ENCODE measurements around the gene TEAD4. TPM values are rescaled to one million over a fixed set of nuclear protein-coding genes. Genes with fewer than 3 reads are reported as not detected.

TEAD4 gene
- total RNA-seq, 2 donors from 2014 or later = 35.7 to 82.5 TPM

DNA sequence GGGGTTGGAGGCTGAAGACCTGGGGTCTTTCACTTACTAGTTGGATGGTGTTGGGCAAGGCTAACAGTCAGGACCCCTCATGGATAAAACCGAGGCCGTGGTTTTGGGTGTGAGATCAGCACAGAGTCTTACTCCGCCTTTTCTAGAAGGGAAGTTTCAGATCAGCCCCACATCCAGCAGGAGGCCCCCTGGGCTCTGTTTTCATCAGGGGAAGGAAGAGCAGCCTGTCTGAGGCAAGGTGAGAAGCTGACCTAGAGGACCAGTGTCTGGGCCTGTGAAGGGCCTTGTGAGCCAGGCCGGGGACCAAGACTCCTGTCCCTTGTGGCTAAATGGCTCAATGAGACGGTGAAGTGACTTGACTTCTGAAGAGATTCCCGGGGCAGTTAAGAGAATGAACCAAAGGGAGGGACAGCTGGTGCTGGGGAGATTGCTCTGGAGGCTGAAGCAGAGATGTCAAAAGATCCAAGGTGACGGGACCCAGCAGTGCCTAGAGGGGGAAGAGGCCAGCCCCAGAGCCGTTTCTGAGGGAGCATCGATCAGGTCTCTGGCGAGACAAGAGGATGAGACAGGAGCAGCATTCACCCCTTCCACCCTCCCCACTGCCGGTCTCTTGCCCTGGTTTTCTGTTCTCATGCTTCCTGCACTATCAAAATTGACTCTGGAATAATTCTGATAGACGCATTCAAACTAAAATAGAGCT, 77.9 kb downstream of the TEAD4 start:
- Histone ChIP-seq H3K9ac (ENCODE audit: extremely low read depth, low read length, poor library complexity, severe bottlenecking) (no peak overlapping the region), H3K4me3 (ENCODE audit: low read length) (no peak overlapping the region), H3K27ac (ENCODE audit: low read depth, low read length) (no peak overlapping the region), H3K4me1 (ENCODE audit: control insufficient read depth, insufficient read depth, low read length) (peaks cover 3% of the 10 kb centered on the region), H3K36me3 (ENCODE audit: control insufficient read depth, insufficient read depth, low read length) (peaks cover 23% of the 10 kb centered on the region), H3K27me3 (ENCODE audit: control insufficient read depth, insufficient read depth, low read length, poor library complexity, severe bottlenecking) (no peaks in the 10 kb centered on the region), H3K9me3 (ENCODE audit: control insufficient read depth, low read length) (no peaks in the 10 kb centered on the region)
- H3K4me1 Mint-ChIP-seq = peaks cover 17% of the 10 kb centered on the region
- no peaks in the 10 kb centered on the region for H3K9me3 Mint-ChIP-seq
- TF ChIP-seq, protein P1, sequence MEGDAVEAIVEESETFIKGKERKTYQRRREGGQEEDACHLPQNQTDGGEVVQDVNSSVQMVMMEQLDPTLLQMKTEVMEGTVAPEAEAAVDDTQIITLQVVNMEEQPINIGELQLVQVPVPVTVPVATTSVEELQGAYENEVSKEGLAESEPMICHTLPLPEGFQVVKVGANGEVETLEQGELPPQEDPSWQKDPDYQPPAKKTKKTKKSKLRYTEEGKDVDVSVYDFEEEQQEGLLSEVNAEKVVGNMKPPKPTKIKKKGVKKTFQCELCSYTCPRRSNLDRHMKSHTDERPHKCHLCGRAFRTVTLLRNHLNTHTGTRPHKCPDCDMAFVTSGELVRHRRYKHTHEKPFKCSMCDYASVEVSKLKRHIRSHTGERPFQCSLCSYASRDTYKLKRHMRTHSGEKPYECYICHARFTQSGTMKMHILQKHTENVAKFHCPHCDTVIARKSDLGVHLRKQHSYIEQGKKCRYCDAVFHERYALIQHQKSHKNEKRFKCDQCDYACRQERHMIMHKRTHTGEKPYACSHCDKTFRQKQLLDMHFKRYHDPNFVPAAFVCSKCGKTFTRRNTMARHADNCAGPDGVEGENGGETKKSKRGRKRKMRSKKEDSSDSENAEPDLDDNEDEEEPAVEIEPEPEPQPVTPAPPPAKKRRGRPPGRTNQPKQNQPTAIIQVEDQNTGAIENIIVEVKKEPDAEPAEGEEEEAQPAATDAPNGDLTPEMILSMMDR (conservative IDR thresholded peaks at IDR 0.05) = no peak
- no peak for DNase-seq
- no peak overlapping the region for H3K4me3 Mint-ChIP-seq
- peak overlapping the region; percentile 72 for H3K27ac Mint-ChIP-seq
- WGBS, 2 experiments (ENCODE audit: insufficient coverage in 1 of 2, insufficient read length in 1 of 2) = 92 to 95% methylated on average over 7 to 12 of the region's 12 CpGs
- H3K36me3 Mint-ChIP-seq (ENCODE audit: low read depth) = peaks cover 33% of the 10 kb centered on the region
- no peaks in the 10 kb centered on the region for H3K27me3 Mint-ChIP-seq (ENCODE audit: insufficient read depth)

- Mint-ChIP-seq H3K9me3 (no peaks in the 10 kb centered on the region), H3K4me3 (no peak overlapping the region), H3K4me1 (peaks cover 17% of the 10 kb centered on the region), H3K27ac (peak overlapping the region; percentile 37), H3K27me3 (ENCODE audit: insufficient read depth) (no peaks in the 10 kb centered on the region), H3K36me3 (ENCODE audit: low read depth) (peaks cover 33% of the 10 kb centered on the region)
- Histone ChIP-seq H3K4me1 (ENCODE audit: control insufficient read depth, insufficient read depth, low read length) (peaks cover 5% of the 10 kb centered on the region), H3K4me3 (ENCODE audit: low read length) (no peak overlapping the region), H3K36me3 (ENCODE audit: control insufficient read depth, insufficient read depth, low read length) (peaks cover 29% of the 10 kb centered on the region), H3K27me3 (ENCODE audit: control insufficient read depth, insufficient read depth, low read length, poor library complexity, severe bottlenecking) (no peaks in the 10 kb centered on the region), H3K27ac (ENCODE audit: low read depth, low read length) (no peak overlapping the region), H3K9me3 (ENCODE audit: control insufficient read depth, low read length) (no peaks in the 10 kb centered on the region), H3K9ac (ENCODE audit: extremely low read depth, low read length, poor library complexity, severe bottlenecking) (no peak overlapping the region)
- DNase-seq = no peak
- TF ChIP-seq, protein P1 (conservative IDR thresholded peaks at IDR 0.05) = no peak
- WGBS, 2 experiments (ENCODE audit: insufficient coverage in 1 of 2, insufficient read length in 1 of 2) = 85 to 96% methylated on average over 6 to 7 of the region's 7 CpGs
Observed at GRCh38 chr12:3038166-3038565, 79.0 kb downstream of the TEAD4 start.

GRCh38 chr12:3038926-3039510, 79.8 kb downstream of the TEAD4 start:
- DNase-seq = no peak
- no peak overlapping the region for H3K27ac Mint-ChIP-seq
- no peak overlapping the region for H3K4me3 Mint-ChIP-seq
- WGBS, 2 experiments (ENCODE audit: insufficient coverage in 1 of 2, insufficient read length in 1 of 2) = 94 to 98% methylated on average over 7 to 11 of the region's 11 CpGs
- no peak overlapping the region for H3K9ac ChIP-seq (ENCODE audit: extremely low read depth, low read length, poor library complexity, severe bottlenecking)
- no peak overlapping the region for H3K4me3 ChIP-seq (ENCODE audit: low read length)
- peaks cover 38% of the 10 kb centered on the region for H3K36me3 Mint-ChIP-seq (ENCODE audit: low read depth)
- no peaks in the 10 kb centered on the region for H3K27me3 Mint-ChIP-seq (ENCODE audit: insufficient read depth)
- H3K27me3 ChIP-seq (ENCODE audit: control insufficient read depth, insufficient read depth, low read length, poor library complexity, severe bottlenecking) = no peaks in the 10 kb centered on the region
- H3K4me1 ChIP-seq (ENCODE audit: control insufficient read depth, insufficient read depth, low read length) = peaks cover 5% of the 10 kb centered on the region
- peaks cover 29% of the 10 kb centered on the region for H3K36me3 ChIP-seq (ENCODE audit: control insufficient read depth, insufficient read depth, low read length)
- no peaks in the 10 kb centered on the region for H3K9me3 Mint-ChIP-seq
- H3K27ac ChIP-seq (ENCODE audit: low read depth, low read length) = no peak overlapping the region
- H3K4me1 Mint-ChIP-seq = peaks cover 10% of the 10 kb centered on the region
- TF ChIP-seq, protein P1 (conservative IDR thresholded peaks at IDR 0.05) = no peak
- H3K9me3 ChIP-seq (ENCODE audit: control insufficient read depth, low read length) = no peaks in the 10 kb centered on the region
